ENCODE measurements around the gene FLYWCH1.

The FLYWCH1 gene

GRCh38 chr16:2871926-2872325 lies 39.8 kb upstream of the FLYWCH1 start:
- Histone ChIP-seq H3K4me3 (ENCODE audit: low read depth, low read length) (no peak overlapping the region), H3K27ac (no peak overlapping the region), H3K27me3 (replicated peaks) (no peaks in the 10 kb centered on the region), H3K36me3 (replicated peaks) (no peaks in the 10 kb centered on the region)
- DNase-seq: no peak
- TF ChIP-seq CTCF (IDR thresholded peaks at IDR 0.05; ENCODE audit: low read depth, low read length, missing control alignments): no peak
- in situ Hi-C loops (cut with HindIII; ENCODE audit: low pct_ligation_motif_present, low sequenced_read_pairs): no loop called here

DNA sequence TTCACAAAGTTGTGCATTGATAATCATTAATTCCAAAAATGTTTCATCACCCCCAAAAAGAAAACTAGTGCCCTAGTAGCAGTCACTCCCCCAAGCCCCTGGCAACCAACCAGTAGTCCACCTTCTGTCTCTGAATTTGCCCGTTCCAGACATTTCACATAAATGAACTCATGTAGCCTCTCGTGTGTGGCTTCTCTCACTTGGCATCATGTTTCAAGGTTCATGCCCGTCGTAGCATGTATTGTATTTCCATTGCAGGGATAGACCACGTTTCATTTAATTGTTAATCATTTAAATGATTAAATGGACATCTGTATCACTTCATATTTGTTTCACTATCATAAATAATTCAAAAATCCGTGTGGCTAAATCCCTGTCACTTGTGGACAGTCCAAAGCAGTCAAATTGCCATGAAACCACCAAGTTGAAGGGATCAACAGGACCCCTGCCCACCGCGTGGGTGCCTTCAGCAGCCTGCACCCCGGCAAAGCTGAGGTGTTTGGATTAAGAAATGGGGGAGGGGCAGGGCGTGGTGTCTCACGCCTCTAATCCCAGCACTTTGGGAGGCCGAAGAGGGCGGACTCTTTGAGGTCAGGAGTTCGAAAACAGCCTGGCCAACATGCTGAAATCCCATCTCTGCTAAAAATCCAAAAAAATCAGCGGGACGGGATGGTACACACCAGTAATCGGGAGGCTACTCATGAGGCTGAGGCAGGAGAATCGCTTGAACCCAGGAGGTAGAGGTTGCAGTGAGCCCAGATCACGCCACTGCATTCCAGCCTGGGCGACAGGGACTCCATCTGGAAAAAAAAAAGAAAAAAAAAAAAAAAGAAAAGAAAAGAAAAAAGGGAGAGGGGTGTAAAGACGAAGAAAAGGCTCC lies 37.5 kb upstream of the FLYWCH1 start:
- Histone ChIP-seq H3K27ac (no peak overlapping the region), H3K36me3 (replicated peaks) (no peaks in the 10 kb centered on the region), H3K4me3 (ENCODE audit: low read depth, low read length) (no peak overlapping the region), H3K27me3 (replicated peaks) (no peaks in the 10 kb centered on the region)
- DNase-seq: no peak
- no peak for TF ChIP-seq CTCF (IDR thresholded peaks at IDR 0.05; ENCODE audit: low read depth, low read length, missing control alignments)
- in situ Hi-C loops (cut with HindIII; ENCODE audit: low pct_ligation_motif_present, low sequenced_read_pairs): no loop called here

DNA sequence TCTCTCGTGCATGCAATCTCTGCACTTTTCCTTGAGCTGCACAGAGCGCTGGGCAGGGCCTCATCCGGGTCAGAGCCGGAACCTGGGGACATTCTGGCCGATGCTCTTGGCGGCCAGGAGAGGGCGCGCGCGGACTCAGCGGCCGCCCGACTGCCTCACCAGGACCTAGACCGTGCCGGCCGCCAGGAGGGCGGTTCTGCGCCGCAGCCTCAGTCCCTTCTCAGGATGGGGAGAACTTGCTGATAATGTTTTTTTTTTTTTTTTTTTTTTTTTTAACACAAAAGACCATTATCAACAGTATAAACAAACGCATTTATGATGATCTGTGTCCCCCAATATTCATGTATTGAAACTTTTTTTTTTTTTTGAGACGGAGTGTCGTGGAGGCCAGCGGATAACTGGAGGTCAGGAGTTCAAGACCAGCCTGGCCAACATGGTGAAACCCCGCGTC lies 36.8 kb upstream of the FLYWCH1 start:
- no peaks in the 10 kb centered on the region for H3K27me3 ChIP-seq (replicated peaks)
- in situ Hi-C loops (cut with HindIII; ENCODE audit: low pct_ligation_motif_present, low sequenced_read_pairs): no loop called here
- DNase-seq: peak; percentile 26
- peak; percentile 92 for TF ChIP-seq CTCF (IDR thresholded peaks at IDR 0.05; ENCODE audit: low read depth, low read length, missing control alignments)
- no peak overlapping the region for H3K27ac ChIP-seq
- no peak overlapping the region for H3K4me3 ChIP-seq (ENCODE audit: low read depth, low read length)
- no peaks in the 10 kb centered on the region for H3K36me3 ChIP-seq (replicated peaks)

GRCh38 chr16:2879854-2880508 lies 31.8 kb upstream of the FLYWCH1 start:
- DNase-seq: no peak
- no peaks in the 10 kb centered on the region for H3K36me3 ChIP-seq (replicated peaks)
- in situ Hi-C loops (cut with HindIII; ENCODE audit: low pct_ligation_motif_present, low sequenced_read_pairs): no loop called here
- H3K4me3 ChIP-seq (ENCODE audit: low read depth, low read length): no peak overlapping the region
- H3K27ac ChIP-seq: no peak overlapping the region
- TF ChIP-seq CTCF (IDR thresholded peaks at IDR 0.05; ENCODE audit: low read depth, low read length, missing control alignments): no peak
- H3K27me3 ChIP-seq (replicated peaks): no peaks in the 10 kb centered on the region

DNA sequence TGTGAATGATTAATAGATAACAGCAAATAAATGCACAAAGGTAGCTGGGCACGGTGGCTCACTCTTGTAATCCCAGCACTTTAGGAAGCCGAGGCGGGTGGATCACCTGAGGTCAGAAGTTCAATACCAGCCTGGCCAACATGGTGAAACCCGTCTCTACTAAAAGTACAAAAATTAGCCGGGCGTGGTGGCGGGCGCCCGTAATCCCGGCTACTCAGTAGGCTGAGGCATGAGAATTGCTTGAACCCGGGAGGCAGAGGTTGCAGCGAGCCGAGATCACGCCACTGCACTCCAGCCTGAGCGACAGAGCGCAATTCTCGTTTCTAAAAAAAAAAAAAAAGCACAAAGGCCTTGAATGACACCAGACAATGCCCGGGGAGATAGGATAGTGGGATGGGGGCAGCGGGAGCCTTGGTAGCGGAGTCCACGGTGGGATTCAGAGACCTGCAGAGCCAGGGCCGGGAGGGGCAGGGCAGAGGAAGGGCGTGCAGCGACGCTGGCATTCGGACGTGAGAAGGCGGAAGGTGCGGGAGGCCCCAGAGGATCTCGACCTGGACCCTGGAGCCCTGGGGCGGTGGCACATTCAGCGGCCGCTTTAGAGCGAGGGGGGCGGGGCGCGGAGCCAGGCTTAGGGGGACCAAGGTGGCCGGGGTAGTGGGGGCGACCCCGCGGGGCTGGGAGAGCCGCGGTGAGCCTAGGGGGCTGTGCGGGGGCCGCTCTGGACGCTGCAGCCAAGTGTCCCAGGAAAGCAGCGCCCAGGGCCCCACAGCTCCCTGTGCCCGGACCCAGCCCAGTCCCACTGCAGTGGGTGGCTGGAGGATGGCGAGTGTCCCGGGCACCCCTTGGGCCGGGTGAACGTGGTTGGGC lies 29.7 kb upstream of the FLYWCH1 start:
- Histone ChIP-seq H3K27me3 (replicated peaks) (no peaks in the 10 kb centered on the region), H3K27ac (peak overlapping the region; percentile 89), H3K36me3 (replicated peaks) (no peaks in the 10 kb centered on the region), H3K4me3 (ENCODE audit: low read depth, low read length) (peak overlapping the region; percentile 84)
- TF ChIP-seq CTCF (IDR thresholded peaks at IDR 0.05; ENCODE audit: low read depth, low read length, missing control alignments): no peak
- no peak for DNase-seq
- in situ Hi-C loops (cut with HindIII; ENCODE audit: low pct_ligation_motif_present, low sequenced_read_pairs): no loop called here

Measured in brain microvascular endothelial cell (primary cell).